IMR-90 (cell line): ENCODE results near the gene SVIL. TPM values are rescaled to one million over a fixed set of nuclear protein-coding genes. Genes with fewer than 3 reads are reported as not detected.
"Not testable (repeated sequence)": the region's sequence is repeated elsewhere in the genome, so short reads cannot be mapped to it uniquely, and the experiment has no call there.

Experiments used
- ATAC-seq: fragments of 200-7000 bp; cut with Tn5 transposase; 2 replicates; pipeline ENCODE4 v1.9.1; 2020; ENCODE audit warnings: low read depth, mild to moderate bottlenecking, moderate library complexity
- BruUV-seq: library from RNA; stranded (reverse); fragments of 400-500 nt; replicated peaks from 2 replicates; lab custom pipeline; 2021; lab: Mats Ljungman, UMichigan
- CTCF ChIA-PET: fragments of 300-600 bp; formaldehyde crosslinking; extraction: SDS; loops from one replicate; lab custom pipeline; 2021; ENCODE audit warnings: antibody characterized with exemption; lab: Yijun Ruan, JAX
- POLR2A ChIA-PET: fragments of 300-600 bp; sonication (Branson Sonifier 250); formaldehyde crosslinking; loops from one replicate; lab custom pipeline; 2022; ENCODE audit warnings: antibody characterized with exemption; ENCODE audit not compliant: unreplicated experiment; lab: Charles Lee
- DNase-seq: peaks from one replicate; pipeline ENCODE4 v3.0.0; 2013
- H2AFZ ChIP-seq: replicated peaks from 2 replicates; pipeline ENCODE3; 2013; ENCODE audit warnings: low read length, mild to moderate bottlenecking; ENCODE audit not compliant: poor library complexity
- H2AK5ac ChIP-seq: 2 replicates; pipeline ENCODE4 v1.6.1; 2013; ENCODE audit warnings: low read depth, low read length, inconsistent platforms
- H2AK9ac ChIP-seq: replicated peaks from 2 replicates; pipeline ENCODE3; 2013; ENCODE audit warnings: mild to moderate bottlenecking, low read depth, low read length, moderate library complexity; ENCODE audit not compliant: poor library complexity
- H2BK120ac ChIP-seq: 2 replicates; pipeline ENCODE4 v1.6.1; 2013; ENCODE audit warnings: low read depth, low read length, inconsistent platforms
- H2BK15ac ChIP-seq: 3 replicates; pipeline ENCODE4 v1.6.1; 2013; ENCODE audit warnings: low read depth, low read length, inconsistent platforms
- H2BK20ac ChIP-seq: 2 replicates; pipeline ENCODE4 v1.6.1; 2013; ENCODE audit warnings: low read depth, mild to moderate bottlenecking, inconsistent platforms, low read length, moderate library complexity
- H2BK5ac ChIP-seq: 2 replicates; pipeline ENCODE4 v1.6.1; 2013; ENCODE audit warnings: mild to moderate bottlenecking, low read depth, low read length, inconsistent platforms; ENCODE audit not compliant: poor library complexity, severe bottlenecking
- H3K14ac ChIP-seq: replicated peaks from 2 replicates; pipeline ENCODE4 v1.6.1; 2013; ENCODE audit warnings: low read depth, low read length, inconsistent platforms
- H3K18ac ChIP-seq: 2 replicates; pipeline ENCODE4 v1.6.1; 2013; ENCODE audit warnings: low read depth, low read length, control low read depth
- H3K23ac ChIP-seq: 2 replicates; pipeline ENCODE4 v1.6.1; 2013; ENCODE audit warnings: low read depth, low read length, inconsistent platforms
- H3K27ac ChIP-seq: 2 replicates; pipeline ENCODE4 v1.5.1; 2013; ENCODE audit warnings: mild to moderate bottlenecking, control low read depth, low read length; ENCODE audit not compliant: insufficient read depth
- H3K27me3 ChIP-seq: 2 replicates; pipeline ENCODE4 v1.6.1; 2013; ENCODE audit warnings: low read length; ENCODE audit not compliant: control insufficient read depth, insufficient read depth
- H3K36me3 ChIP-seq: 2 replicates; pipeline ENCODE4 v1.6.1; 2013; ENCODE audit warnings: low read length, mixed read lengths; ENCODE audit not compliant: control insufficient read depth, insufficient read depth
- H3K4ac ChIP-seq: 2 replicates; pipeline ENCODE4 v1.6.1; 2013; ENCODE audit warnings: low read depth, low read length, inconsistent platforms
- H3K4me1 ChIP-seq: 2 replicates; pipeline ENCODE4 v1.6.1; 2013; ENCODE audit warnings: low read length, mixed read lengths; ENCODE audit not compliant: control insufficient read depth, insufficient read depth
- H3K4me2 ChIP-seq: 2 replicates; pipeline ENCODE4 v1.6.1; 2013; ENCODE audit warnings: low read depth, mild to moderate bottlenecking, control low read depth, low read length, moderate library complexity
- H3K4me3 ChIP-seq: 2 replicates; pipeline ENCODE4 v1.5.1; 2013; ENCODE audit warnings: low read depth, mild to moderate bottlenecking, control low read depth, low read length, moderate library complexity; ENCODE audit not compliant: insufficient read depth
- H3K56ac ChIP-seq: 2 replicates; pipeline ENCODE4 v1.6.1; 2013; ENCODE audit warnings: low read length, inconsistent platforms; ENCODE audit not compliant: insufficient read depth; ENCODE audit errors: extremely low read depth
- H3K79me1 ChIP-seq, 2 experiments: 2 replicates each; pipeline ENCODE4 v1.6.1; 2013; ENCODE audit warnings: low read length in 2 of 2, inconsistent platforms in 1 of 2, low read depth in 1 of 2
- H3K9ac ChIP-seq: 2 replicates; pipeline ENCODE4 v1.6.1; 2013; ENCODE audit warnings: low read depth, low read length, control low read depth
- H3K9me1 ChIP-seq: 2 replicates; pipeline ENCODE4 v1.6.1; 2013; ENCODE audit warnings: low read length, inconsistent platforms; ENCODE audit not compliant: insufficient read depth
- H3K9me3 ChIP-seq: 2 replicates; pipeline ENCODE4 v1.6.1; 2013; ENCODE audit warnings: low read length; ENCODE audit not compliant: control insufficient read depth, insufficient read depth
- H4K20me1 ChIP-seq: 2 replicates; pipeline ENCODE4 v1.6.1; 2013; ENCODE audit warnings: low read length, inconsistent platforms; ENCODE audit not compliant: insufficient read depth
- H4K5ac ChIP-seq: 2 replicates; pipeline ENCODE4 v1.6.1; 2013; ENCODE audit warnings: mild to moderate bottlenecking, low read depth, low read length, control low read depth
- H4K8ac ChIP-seq, 2 experiments: 2 replicates each; pipeline ENCODE4 v1.6.1; 2013; ENCODE audit warnings: low read depth in 2 of 2, low read length in 2 of 2, control low read depth in 1 of 2, inconsistent platforms in 1 of 2
- H4K91ac ChIP-seq: 2 replicates; pipeline ENCODE4 v1.6.1; 2013; ENCODE audit warnings: low read depth, low read length, inconsistent platforms; ENCODE audit not compliant: insufficient read depth
- BHLHE40 ChIP-seq: fragments of 150-350 bp; IDR thresholded peaks from 2 replicates; pipeline ENCODE4 v1.6.1; 2016; ENCODE audit warnings: mild to moderate bottlenecking, low read depth, low read length
- CHD1 ChIP-seq: IDR thresholded peaks from 2 replicates; pipeline ENCODE4 v1.6.1; 2012; ENCODE audit warnings: low read depth, low read length, improper control_type of control experiment
- MAZ ChIP-seq: IDR thresholded peaks from 2 replicates; pipeline ENCODE4 v1.6.1; 2012; ENCODE audit warnings: low read depth, mild to moderate bottlenecking, low read length, improper control_type of control experiment, moderate library complexity, borderline replicate concordance
- RCOR1 ChIP-seq: IDR thresholded peaks from 2 replicates; pipeline ENCODE4 v1.6.1; 2012; ENCODE audit warnings: mild to moderate bottlenecking, low read length, improper control_type of control experiment; ENCODE audit not compliant: insufficient replicate concordance
- SMC3 ChIP-seq: fragments of 150-350 bp; IDR thresholded peaks from 2 replicates; pipeline ENCODE4 v1.6.1; 2016; ENCODE audit warnings: low read depth, mild to moderate bottlenecking, antibody characterized with exemption, low read length, moderate library complexity
- USF2 ChIP-seq: fragments of 150-350 bp; IDR thresholded peaks from 2 replicates; pipeline ENCODE4 v1.6.1; 2017; ENCODE audit warnings: mild to moderate bottlenecking, antibody characterized with exemption, low read length, low read depth
- WGBS, 2 experiments: methylation state at CpG; one replicate each; pipeline versions ENCODE4 v1.1.5 to v1.1.7; 2013; ENCODE audit warnings: missing lambda C conversion rate in 2 of 2; ENCODE audit not compliant: insufficient read length in 1 of 2; ENCODE audit errors: extremely low coverage in 2 of 2; 5-methylcytosine and 5-hydroxymethylcytosine counted together
- dilution Hi-C: fragments of 300-500 bp; cut with HindIII; formaldehyde crosslinking; loops from one replicate; pipeline ENCODE4 v1.14.3; 2018; ENCODE audit warnings: low sequenced_read_pairs; ENCODE audit not compliant: unreplicated experiment
- in situ Hi-C: fragments of 300-500 bp; cut with MboI; formaldehyde crosslinking; loops from 3 replicates; pipeline ENCODE4 v1.14.3; 2019; ENCODE audit warnings: low sequenced_read_pairs, inconsistent platforms, mixed read lengths
- intact Hi-C: fragments of 100-400 bp; cut with micrococcal nuclease; formaldehyde crosslinking; loops from 2 replicates; pipeline ENCODE4 v1.10.0; 2022
- polyA plus RNA-seq, 3 experiments: library from polyadenylated mRNA; depleted of rRNA; stranded (reverse); fragments of >200 nt; gene quantifications; 2 replicates each; pipeline ENCODE4 v1.2.3, GENCODE V29; 2012; ENCODE audit warnings: low replicate concordance in 1 of 3
- total RNA-seq: library from RNA; depleted of rRNA; stranded (reverse); fragments of >200 nt; gene quantifications from 2 replicates; pipeline ENCODE4 v1.2.3, GENCODE V29; 2012

SVIL gene
- total and polyA plus RNA-seq, 2 of the 4 experiments (the other 2 are of a cell fraction): 11.5 to 11.6 TPM

GRCh38 chr10:29610876-29611647 is 23.7 kb downstream of the SVIL start:
- Histone ChIP-seq H2BK20ac (no peak overlapping the region), H2BK15ac (no peak overlapping the region), H2AK9ac (no peak overlapping the region), H3K36me3 (peaks cover 6% of the 10 kb centered on the region), H4K5ac (no peak overlapping the region), H3K79me1 (peaks cover 8 to 70% of the 10 kb centered on the region in 2 experiments; a peak in 3 of 4 replicates), H3K9me3 (no peaks in the 10 kb centered on the region; the same call in 1 of the 2 replicates), H2BK120ac (no peak overlapping the region), H3K14ac (no peak overlapping the region; the same call in 1 of the 2 replicates), H3K27me3 (no peaks in the 10 kb centered on the region), H3K56ac (no peak overlapping the region), H2AK5ac (no peak overlapping the region), H2BK5ac (no peak overlapping the region), H4K8ac (no peak overlapping the region), H3K9me1 (peaks cover 7% of the 10 kb centered on the region), H3K9ac (no peak overlapping the region), H3K4me3 (no peak overlapping the region), H3K4me2 (no peak overlapping the region), H3K27ac (no peak overlapping the region), H3K4ac (no peak overlapping the region), H4K20me1 (peaks cover 36% of the 10 kb centered on the region), H2AFZ (no peak overlapping the region), H4K91ac (no peak overlapping the region), H3K23ac (no peak overlapping the region), H3K18ac (no peak overlapping the region), H3K4me1 (peaks cover 4% of the 10 kb centered on the region)
- TF ChIP-seq CHD1 (no peak), USF2 (no peak), BHLHE40 (no peak), MAZ (no peak), SMC3 (no peak), RCOR1 (no peak)
- 92% methylated on average over 4 of the region's 10 CpGs; no CpG with 5 or more reads in 1 of the 2 experiments for WGBS, 2 experiments
- ATAC-seq (no peak), DNase-seq (no peak)
- intact Hi-C loops: no loop called here
- in situ Hi-C loops: no loop called here
- ChIA-PET POLR2A (no interaction called here), CTCF (no interaction called here)
- BruUV-seq: no TSS peak
- dilution Hi-C loops: no loop called here

GRCh38 chr10:29610331-29610730 is 24.4 kb downstream of the SVIL start:
- H2BK5ac ChIP-seq, H3K9me1 ChIP-seq, H4K5ac ChIP-seq, POLR2A ChIA-PET, H2AK5ac ChIP-seq, DNase-seq, H3K27ac ChIP-seq, H4K91ac ChIP-seq, H2AK9ac ChIP-seq, H3K9me3 ChIP-seq, H3K9ac ChIP-seq, H4K8ac ChIP-seq, H3K56ac ChIP-seq, dilution Hi-C loops, H2BK15ac ChIP-seq, in situ Hi-C loops, ATAC-seq, H3K18ac ChIP-seq, H2BK120ac ChIP-seq, H3K23ac ChIP-seq, CTCF ChIA-PET, H3K4me1 ChIP-seq, H2BK20ac ChIP-seq, BruUV-seq, H2AFZ ChIP-seq, H3K4ac ChIP-seq, H3K4me2 ChIP-seq, H3K4me3 ChIP-seq, H3K27me3 ChIP-seq, H3K14ac ChIP-seq, intact Hi-C loops, H3K36me3 ChIP-seq: not testable (repeated sequence)
- Histone ChIP-seq H3K79me1 (peaks cover 8 to 69% of the 10 kb centered on the region in 2 experiments; a peak in 3 of 4 replicates), H4K20me1 (peaks cover 35% of the 10 kb centered on the region)
- WGBS, 2 experiments: no CpG with 5 or more reads among the region's 3 CpGs
